ENCODE data around the gene DTX3L. TPM values are rescaled to one million over a fixed set of nuclear protein-coding genes. Genes with fewer than 3 reads are reported as not detected.
"Not testable (repeated sequence)": the region's sequence is repeated elsewhere in the genome, so short reads cannot be mapped to it uniquely, and the experiment has no call there.

Gene DTX3L
- total RNA-seq, 1 donor from 2014 or later = 48.7 TPM

- DNase-seq (ENCODE audit: extremely low read depth, low read depth, low spot score) = peak; percentile 33
These were observed 3.5 kb upstream of the DTX3L start for GRCh38 chr3:122560680-122561079.

DNA sequence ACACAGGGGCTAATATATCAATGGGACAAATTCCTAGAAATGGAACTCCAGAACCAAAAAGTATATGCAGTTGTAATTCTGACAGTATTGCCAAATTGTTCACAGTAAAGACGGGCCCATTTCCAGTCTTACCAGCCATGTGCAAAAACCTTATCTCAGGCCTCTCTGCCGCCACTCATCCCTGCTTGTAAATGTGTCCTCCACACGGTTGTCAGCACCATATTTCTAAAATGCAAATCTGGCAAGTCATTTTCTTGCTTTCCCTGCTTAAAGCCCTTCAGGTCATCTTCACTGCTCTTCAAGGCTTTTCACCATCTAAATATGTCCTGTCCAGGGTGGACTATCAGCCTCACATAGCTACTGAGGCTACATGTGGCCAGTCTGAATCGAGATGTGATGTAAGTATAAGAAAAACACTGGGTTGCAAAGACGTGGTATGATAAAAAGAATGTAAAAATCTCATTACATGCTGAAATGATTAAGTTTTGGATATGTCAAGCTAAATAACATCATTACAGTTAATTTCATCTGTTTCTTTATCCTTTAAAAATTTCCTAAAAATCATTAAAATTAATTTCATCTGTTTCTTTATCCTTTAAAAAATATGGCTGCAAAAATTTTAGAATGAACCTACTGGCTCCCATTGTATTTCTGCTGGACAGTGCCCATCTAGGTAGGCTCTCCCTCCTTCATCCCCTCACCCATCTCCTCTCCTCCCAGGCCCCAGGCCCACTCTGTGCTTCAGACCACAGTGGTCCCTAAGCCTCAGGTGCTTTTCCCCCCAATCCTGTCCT, 1.0 kb upstream of the DTX3L start:
- DNase-seq (ENCODE audit: extremely low read depth, low read depth, low spot score) = no peak

GRCh38 chr3:122563717-122564025, 467 bp upstream of the DTX3L start:
- DNase-seq (ENCODE audit: extremely low read depth, low read depth, low spot score) = no peak

- DNase-seq (ENCODE audit: extremely low read depth, low read depth, low spot score) = not testable (repeated sequence)
These were observed 4.0 kb downstream of the DTX3L start for GRCh38 chr3:122568131-122568530.

DNA sequence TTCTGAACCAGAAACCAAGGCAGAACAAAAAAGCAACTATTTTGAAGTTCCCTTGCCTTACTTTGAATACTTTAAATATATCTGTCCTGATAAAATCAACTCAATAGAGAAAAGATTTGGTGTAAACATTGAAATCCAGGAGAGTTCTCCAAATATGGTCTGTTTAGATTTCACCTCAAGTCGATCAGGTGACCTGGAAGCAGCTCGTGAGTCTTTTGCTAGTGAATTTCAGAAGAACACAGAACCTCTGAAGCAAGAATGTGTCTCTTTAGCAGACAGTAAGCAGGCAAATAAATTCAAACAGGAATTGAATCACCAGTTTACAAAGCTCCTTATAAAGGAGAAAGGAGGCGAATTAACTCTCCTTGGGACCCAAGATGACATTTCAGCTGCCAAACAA, 4.6 kb downstream of the DTX3L start:
- no peak for DNase-seq (ENCODE audit: extremely low read depth, low read depth, low spot score)

- no peak for DNase-seq (ENCODE audit: extremely low read depth, low read depth, low spot score)
These were observed 8.8 kb downstream of the DTX3L start for GRCh38 chr3:122572940-122573412.

DNA sequence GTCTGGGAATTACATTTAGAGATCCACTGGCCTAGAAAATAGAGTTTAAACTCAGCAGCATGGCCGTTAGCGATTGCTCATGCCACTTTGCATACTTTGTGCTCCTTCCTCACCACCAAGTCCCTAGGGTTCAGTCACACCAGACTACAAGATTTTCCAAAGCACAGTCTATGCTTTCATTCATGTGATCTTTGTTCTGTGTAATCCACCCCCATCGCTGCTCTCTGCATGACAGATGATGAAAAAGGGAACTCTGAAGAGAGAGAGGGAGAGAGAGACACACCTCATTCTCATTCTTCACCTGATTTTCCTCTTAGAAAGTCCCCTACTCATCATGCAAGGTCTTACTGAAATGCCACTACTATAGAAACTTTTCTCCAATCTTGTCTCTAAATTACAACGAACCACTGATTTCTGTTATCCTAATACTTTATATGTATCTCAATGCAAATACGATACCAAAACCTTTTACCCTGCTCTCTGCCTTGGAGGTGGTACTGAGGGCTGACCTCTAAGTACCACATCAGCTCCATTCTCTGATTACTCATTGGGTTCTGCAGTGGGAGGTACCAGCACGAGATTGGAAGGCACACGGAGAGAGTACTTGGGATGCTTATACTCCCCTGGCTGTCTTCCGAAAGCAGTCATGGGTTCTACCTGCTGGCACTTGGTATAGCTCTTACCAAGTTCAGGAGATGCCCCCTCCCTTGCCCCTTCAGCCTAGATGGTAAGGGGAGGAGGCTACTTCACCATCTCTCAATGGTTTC, 12.2 kb downstream of the DTX3L start:
- no peak for DNase-seq (ENCODE audit: extremely low read depth, low read depth, low spot score)

- DNase-seq (ENCODE audit: extremely low read depth, low read depth, low spot score) = no peak
These were observed 13.4 kb downstream of the DTX3L start, which contains the start of gene PARP15 for GRCh38 chr3:122577409-122578031. Gene PARP15, plus strand, starts transcription at chr3:122577650. Its CDS starts 18 bp downstream, at chr3:122577668.

DNA sequence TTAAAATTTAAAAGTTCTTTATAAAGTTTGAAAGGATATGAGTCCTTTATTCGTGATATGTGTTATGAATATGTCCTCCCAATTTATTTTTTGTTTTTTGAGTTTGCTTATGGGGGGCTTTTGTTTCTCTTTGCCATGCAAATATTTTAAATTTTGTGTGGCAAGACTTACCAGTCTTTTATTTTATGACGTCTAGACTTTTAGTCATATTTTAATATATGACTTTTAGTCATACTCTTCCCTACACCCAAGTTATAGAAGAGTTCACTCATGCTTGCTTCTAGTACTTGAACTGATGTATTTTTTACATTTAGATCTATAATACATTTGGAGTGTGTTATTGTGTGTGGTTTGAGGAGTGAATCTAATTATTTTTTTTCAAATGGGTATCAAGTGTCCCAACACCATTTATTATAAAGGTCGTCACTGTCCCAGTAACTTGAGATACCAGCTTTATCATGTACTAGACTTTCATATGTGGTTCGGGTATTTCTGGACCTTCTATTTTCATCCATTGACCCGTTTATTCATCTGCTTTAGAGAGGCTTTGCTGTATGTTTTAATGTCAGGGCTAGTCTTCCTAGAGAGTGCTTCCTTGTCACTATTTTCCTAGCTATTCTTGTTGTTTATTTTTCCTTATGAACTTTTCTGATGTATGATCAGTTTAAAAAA, 14.1 kb downstream of the DTX3L start:
- DNase-seq (ENCODE audit: extremely low read depth, low read depth, low spot score) = no peak

- DNase-seq (ENCODE audit: extremely low read depth, low read depth, low spot score) = no peak
These were observed 16.3 kb downstream of the DTX3L start for GRCh38 chr3:122580470-122580869.

DNA sequence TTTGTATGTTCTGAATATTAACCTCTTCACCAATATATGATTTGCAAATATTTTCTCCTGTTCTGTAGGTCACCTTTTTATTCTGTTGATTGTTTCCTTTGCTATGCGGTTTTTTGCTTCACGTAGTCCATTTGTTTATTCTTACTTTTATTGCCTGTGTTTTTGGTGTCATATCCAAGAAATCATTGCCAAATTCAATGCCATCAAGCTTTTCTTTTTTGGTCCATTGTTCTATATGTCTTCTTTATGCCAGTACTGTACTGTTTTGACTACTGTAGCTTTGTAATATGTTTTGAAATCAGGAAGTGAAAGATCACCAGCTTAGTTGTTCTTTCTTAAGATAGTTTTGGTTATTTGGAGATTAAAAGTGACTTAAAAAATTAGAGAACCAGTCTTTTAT, 17.5 kb downstream of the DTX3L start:
- DNase-seq (ENCODE audit: extremely low read depth, low read depth, low spot score) = no peak

- no peak for DNase-seq (ENCODE audit: extremely low read depth, low read depth, low spot score)
These were observed 18.3 kb downstream of the DTX3L start for GRCh38 chr3:122582390-122582789.

GRCh38 chr3:122586098-122586497, 22.0 kb downstream of the DTX3L start:
- no peak for DNase-seq (ENCODE audit: extremely low read depth, low read depth, low spot score)

GRCh38 chr3:122586773-122587485, 22.8 kb downstream of the DTX3L start:
- DNase-seq (ENCODE audit: extremely low read depth, low read depth, low spot score) = no peak

GRCh38 chr3:122587572-122587971, 23.4 kb downstream of the DTX3L start:
- no peak for DNase-seq (ENCODE audit: extremely low read depth, low read depth, low spot score)

- no peak for DNase-seq (ENCODE audit: extremely low read depth, low read depth, low spot score)
These were observed 25.2 kb downstream of the DTX3L start for GRCh38 chr3:122589297-122589696.

GRCh38 chr3:122590610-122591009, 26.5 kb downstream of the DTX3L start:
- DNase-seq (ENCODE audit: extremely low read depth, low read depth, low spot score) = no peak

GRCh38 chr3:122594025-122594424, 29.9 kb downstream of the DTX3L start:
- DNase-seq (ENCODE audit: extremely low read depth, low read depth, low spot score) = no peak

GRCh38 chr3:122598151-122598550, 34.0 kb downstream of the DTX3L start:
- DNase-seq (ENCODE audit: extremely low read depth, low read depth, low spot score) = no peak

- no peak for DNase-seq (ENCODE audit: extremely low read depth, low read depth, low spot score)
These were observed 34.4 kb downstream of the DTX3L start for GRCh38 chr3:122598556-122598955.

Measured in glomerular endothelial cell (primary cell).